Stimulated activated CD8-positive, alpha-beta memory T cell treated with anti-CD3 and anti-CD28 coated beads, Interleukin-2, amount 100 ng/mL, for 48 hours (primary cell): Measurements from ENCODE around the gene ARHGEF2.

Experiments
- DNase-seq, 2 donors: peaks; one replicate each; pipeline ENCODE4 v3.0.0-alpha.2; 2020; ENCODE audit warnings: low read depth in 2 of 2

Gene ARHGEF2

DNA sequence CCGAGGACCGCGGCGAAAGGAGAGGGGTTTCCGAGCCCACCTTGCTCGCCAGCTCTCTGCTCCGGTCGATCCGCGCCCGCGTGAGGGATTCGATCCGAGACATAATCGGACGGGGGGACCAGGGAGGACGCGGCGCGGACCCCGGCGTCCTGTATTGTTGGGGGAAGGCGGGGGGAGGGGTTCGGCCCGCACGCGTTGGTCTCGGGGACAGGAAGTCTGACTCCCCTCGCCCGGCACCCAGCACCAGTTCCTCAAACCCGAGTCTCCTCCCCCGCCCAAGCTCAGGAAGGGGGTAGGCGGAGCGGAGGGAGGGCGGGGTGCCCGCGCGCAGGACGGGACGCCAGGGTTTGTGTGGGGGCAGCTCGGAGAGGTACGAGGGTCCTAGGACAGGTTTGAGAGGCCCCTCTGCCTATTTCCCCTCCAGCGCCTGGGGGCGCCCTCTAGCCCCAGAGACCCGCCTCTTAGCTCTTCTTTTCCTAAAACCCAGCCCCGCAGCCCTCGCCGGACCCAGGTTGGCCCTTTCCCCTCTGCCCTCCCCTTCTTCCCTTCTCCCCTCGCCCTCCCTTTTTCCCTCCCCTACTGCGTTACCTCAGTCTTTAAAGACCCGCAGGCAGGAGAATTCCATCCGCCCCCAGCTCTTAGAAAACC lies at the start of gene ARHGEF2:
ARHGEF2 (minus strand) TSS at position 223 of the 648 bp plus-strand sequence; CDS start at position 103, 120 bp downstream.
- DNase-seq = peak; percentile 80 to 87

DNA sequence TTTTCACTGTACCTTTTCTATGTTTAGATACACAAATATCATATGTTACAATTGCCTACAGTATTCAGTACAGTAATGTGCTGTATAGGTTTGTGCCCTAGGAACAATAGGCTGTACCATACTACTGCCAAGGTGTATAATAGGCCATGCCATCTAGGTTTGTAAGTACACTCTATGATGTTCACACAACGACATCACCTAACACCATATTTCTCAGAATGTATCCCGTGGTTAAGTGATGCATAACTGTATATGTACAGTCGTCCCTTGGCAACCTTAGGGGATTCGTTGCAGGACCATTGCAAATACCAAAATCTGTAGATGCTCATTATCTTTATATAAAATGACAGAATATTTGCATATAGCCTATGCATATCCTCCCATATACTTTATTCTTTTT lies 48.2 kb upstream of the ARHGEF2 start:
- no peak for DNase-seq

DNA sequence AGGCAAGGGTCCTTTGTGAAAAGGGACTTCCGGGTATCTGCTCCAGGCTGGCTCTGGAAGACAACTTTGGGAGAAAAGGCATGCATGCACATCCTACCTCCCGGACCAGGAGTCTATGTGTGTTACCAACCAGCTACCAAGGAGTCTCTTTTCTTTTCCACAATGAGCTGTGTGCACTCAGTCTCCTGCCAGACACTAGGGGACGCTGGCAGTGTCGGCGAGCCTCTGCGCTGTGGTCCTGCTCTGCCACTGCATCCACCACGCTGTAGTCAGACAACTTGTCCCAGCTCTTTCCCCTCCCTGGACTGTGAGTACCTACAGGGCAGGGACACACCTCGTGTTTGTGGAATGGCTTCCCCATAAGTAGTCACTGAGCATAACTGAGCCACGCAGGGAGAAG lies 47.5 kb upstream of the ARHGEF2 start:
- peak; percentile 16 to 26 for DNase-seq

DNA sequence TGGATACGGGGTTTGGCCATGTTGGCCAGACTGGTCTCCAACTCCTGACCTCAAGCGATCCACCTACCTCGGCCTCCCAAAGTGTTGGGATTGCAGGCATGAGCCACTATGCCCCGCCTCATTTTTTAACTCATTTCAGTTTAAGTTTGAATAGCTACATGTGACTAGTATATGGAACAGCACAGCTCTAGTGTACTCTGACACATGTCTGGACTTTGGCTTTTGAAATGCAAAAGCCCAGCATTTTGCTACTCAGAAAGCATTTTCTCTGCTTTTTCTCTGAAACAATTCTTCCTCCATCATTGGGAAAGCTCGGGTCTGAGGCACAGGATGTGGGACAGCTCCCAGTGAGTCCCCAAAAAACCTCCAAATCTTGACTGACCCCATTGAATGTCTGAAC lies 46.5 kb upstream of the ARHGEF2 start:
- no peak for DNase-seq

DNA sequence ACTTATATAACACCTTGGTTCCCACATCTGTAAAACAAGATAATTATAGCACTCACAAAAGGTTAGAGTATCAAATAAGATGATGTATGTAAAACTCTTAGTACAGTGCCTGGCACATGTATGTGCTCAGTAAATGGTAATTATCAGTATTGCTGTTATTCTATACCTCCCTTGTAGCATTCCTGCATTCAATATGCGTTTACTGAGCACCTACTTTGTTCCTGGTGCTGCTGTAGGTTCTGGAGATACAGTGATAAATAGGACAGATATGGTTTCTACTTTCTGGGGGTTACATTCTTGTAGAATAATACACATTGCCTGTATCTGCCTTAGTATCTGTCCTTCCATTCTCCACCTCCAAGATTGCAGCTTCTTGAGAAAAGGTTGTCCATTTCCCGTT lies 43.6 kb upstream of the ARHGEF2 start:
- DNase-seq = no peak

DNA sequence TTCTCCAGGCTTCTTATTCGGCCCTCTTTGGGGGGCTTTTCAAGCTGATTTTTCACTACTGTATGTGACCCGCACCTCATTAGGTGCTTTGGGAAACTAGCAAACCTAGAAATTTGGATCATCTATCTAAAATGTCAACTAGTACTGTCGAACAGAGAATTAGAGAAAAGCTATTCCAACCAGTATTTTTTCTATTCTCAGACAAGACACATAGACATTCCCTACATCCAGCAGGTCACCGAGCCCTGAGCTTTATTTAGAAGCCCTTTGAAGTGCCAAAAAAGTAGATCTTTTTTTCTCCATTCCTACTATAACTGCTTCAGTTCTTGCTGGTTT lies 42.7 kb upstream of the ARHGEF2 start:
- DNase-seq = no peak

DNA sequence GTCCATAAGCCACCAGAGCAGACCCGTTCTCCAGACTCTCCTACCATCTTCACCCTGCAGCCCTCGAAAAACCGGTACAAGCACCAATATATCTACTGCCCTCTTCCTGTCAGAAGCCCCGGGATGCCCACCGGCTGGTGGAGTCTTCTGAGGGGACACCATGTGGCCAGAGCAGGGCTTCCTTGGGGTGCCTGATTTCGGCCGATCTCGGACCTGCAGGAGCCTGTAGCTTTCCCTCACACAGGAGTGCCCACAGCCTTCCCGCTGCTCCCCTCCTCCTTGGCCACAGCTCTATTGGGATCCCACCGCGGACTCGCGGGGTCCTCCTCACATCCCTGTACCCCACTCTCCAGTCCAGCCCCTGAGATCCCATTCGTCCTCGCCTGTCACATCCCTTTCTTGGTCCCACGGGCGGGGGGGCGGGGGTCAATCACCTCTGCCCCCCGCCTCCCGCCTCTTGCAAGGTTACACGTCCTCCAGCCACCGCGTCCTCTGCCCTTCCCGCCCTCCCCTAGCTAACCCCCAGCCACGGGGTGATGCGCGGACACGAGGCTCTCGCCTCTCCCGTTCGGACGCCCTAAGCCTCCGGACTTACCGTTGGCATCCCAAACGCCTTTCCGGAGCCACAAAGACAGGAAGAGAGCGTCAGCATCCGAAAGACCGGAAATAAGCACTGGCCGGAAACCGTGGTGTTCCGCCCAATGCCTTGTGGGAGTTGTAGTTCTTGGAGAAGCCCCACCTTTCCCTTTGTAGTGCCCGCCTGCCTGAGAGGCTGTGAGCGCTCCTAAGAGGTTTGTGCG lies 42.1 kb upstream of the ARHGEF2 start, which contains the start of gene SSR2:
SSR2 (minus strand) TSS at position 659 of the 800 bp plus-strand sequence. CDS start 784 bp downstream, outside the sequence.
- DNase-seq = peak; percentile 60 to 76

DNA sequence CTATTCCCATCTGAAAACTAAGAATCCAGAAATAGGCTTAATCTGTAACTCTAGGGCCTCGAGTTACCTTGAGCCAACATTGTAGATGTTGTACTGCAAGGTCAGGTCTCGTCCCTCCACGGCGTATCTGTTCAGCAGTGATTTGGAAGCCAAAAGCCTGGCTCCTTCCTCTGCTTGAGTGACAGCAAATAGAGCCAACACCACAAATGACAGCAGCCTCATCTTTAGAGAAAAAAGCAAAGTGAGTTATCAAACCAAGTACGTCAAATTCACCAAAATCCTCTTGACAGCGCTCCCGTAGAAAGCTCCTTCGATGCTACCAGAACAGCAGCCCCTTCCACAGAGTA lies 41.6 kb upstream of the ARHGEF2 start:
- DNase-seq = no peak

DNA sequence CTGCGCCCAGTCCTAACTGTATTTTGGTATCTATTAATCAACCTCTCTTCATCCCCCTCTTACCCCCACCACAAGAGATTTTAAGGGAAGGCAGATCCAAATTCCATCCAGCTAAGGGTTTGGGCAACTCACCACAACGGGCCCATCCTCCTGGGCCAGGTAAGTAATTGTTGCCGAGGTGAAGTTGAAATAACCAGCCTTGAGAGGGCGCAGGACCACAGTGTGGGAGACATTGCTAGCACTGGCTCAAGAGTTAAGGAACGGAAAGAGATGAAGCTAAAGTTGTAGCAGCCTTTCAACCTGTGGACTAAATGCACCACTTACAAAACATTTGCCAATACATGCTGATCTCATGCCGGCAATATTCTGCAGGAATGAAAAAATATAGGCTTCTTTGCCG lies 36.5 kb upstream of the ARHGEF2 start:
- no peak for DNase-seq

DNA sequence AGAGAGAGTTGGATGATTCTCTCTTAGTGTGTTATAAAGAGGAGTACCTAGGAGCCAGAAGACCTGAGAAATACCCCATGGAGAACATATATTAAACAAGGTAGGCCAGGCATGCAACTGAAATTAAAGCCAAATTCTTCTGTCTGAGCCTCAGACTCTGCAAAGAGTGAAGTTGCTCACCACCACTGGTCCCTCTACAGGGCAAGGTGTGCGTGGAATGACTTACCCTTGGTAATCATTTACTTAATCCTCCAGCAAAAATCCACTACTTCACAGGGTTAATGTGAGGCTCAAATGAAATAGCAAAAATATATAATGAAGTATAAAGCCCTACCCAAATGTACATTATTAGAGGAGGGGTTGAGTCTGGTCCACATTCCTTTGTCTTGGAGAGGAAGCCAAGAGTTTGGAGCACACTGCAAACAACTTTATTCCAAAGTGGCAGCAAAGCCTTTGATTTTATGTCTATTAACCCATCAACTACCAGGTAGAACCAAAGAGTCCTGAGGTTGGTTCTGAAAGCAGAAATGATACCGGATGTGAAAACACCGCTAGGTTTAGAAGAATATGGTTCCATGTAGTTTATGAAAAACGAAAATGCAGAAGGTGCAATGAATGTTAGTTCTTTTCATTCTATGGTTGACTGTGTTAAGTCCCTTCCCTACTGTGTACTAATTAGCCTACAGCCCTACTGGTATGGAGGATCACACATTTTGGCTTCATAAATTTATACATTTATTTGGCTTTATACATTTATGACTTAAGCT lies 33.9 kb upstream of the ARHGEF2 start:
- no peak for DNase-seq

DNA sequence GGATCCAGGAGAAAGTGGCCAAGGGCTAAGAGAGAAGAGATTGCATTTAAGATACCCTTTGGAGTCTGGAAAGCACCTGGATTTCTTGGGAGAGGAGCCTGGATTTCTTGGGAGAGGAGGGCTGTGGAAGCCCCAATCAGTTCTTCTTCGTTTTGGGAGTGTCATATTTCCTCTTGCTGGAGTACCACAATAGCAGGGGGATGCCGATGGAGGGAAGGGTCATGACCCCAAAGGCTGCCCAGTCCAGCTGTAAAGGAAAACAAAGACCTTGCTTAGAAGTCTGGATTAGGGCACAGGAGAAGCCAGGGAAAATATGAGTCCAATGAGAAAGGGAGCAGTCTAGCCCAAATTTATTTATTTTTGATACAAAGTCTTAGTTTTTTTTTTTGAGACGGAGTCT lies 31.1 kb upstream of the ARHGEF2 start:
- no peak for DNase-seq

DNA sequence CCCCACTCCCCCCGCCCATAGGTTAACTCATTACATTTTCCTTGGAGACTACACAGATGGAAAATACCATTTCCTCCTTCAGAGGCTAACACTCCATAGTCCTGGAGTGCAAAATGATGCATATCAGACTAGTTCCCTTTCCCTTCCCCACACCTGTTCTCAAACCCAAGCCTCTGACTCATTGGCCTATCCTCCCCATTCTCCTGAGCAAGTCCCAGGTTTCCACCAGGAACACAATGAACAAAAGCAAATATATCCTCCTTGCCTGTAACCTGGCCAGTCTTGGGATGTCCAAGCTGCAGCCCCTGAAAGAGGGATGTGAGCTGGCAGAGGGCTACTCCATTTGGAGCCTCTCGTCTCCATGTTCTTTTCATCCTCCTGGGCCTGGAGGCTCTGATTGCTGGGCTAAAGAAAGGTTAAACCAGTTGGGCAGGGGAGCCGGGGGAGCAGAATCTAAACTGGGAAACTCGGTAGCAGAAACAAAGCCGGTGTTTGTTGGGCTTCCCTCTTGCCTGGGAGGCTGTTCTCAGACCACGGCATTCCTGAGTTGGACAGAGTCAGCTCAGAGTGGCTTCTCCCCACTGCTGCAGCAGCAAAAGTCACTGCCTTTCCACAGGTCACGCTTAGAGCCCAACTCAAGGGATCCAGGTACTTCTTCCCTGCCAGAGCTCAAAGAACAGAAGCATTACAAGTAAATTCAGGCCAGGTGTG lies 28.5 kb upstream of the ARHGEF2 start:
- no peak for DNase-seq

DNA sequence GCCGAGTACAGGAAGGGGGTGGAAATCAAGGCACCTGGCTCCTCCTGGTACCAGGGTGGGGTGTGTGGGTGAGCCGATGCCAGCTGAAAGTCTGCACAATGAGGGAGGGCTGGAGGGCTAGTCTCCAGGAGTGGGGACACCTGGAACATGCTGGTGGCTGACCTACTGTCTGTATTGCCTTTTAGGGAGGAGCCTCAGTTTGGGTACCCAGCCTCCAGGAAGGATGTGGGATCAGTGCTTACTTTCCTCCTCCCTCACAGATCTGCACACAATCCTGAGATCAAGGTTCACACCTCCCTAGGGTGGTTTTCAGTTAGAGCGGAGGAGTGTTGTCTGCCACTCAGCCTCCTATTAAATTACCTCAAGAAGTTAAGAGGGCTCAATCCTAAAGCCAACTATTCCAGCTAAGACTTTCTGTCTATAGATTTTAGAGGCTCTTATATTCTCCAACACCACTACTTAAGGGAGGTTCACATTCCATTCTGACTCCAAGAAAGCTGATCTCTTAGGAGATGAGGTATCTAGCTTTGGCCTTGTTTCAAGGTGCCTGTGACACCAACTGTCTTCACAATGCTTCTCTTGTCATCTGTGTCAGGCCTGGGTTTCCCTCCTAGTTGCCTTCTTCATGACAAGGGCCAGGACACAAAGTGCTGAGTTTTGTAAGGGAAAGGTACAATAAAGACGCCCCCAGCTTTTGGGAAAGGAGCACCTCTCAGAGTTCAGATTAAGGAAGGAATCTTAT lies 26.7 kb upstream of the ARHGEF2 start:
- no peak for DNase-seq

DNA sequence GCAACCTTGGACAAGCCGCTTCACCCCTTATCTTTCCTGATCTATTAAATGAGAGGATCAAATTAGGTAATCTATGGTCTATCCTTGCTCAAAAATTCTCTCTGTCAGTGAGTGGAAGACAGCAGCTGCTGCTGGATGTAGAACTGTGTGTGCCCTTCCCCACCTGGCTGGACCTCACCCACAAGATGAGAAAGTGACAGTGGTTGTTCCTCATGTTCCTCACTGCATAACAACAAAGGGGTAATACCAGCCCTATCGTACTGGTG lies 25.5 kb upstream of the ARHGEF2 start:
- no peak for DNase-seq

DNA sequence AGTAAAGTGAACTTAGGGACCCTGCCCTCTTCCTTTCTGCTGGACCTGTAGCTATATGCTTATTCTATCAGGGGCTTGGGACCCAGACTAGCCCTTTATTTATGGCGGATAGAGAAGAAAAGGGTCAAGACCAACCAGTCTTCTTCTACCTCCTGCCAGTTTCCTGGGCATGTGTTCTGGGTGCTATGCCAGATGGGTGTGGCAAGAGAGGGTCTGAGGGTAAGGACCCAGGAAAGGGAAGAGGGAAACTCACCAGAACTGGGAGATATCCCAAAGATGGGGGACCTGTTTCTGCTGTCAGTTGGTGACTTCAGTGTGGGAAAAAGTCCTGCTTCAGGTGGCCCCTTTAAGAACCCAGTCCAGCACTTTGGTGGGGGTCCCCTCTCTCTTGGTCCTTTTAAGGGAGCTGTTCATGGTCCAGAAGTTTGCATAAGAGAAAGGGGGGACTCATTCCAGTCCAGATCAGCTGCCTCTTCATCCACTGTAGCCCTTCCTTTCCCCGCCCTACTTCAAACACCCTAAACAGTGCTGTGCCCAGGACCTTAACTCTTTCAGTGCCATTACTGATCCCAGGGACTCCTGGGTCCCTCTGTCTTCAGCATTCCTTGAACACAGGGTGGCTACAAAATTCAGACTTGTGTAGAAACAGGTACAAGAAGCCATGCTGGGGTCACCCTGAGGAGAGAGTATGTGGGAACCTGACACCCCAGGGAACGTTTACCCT lies 24.0 kb upstream of the ARHGEF2 start:
- DNase-seq = no peak

DNA sequence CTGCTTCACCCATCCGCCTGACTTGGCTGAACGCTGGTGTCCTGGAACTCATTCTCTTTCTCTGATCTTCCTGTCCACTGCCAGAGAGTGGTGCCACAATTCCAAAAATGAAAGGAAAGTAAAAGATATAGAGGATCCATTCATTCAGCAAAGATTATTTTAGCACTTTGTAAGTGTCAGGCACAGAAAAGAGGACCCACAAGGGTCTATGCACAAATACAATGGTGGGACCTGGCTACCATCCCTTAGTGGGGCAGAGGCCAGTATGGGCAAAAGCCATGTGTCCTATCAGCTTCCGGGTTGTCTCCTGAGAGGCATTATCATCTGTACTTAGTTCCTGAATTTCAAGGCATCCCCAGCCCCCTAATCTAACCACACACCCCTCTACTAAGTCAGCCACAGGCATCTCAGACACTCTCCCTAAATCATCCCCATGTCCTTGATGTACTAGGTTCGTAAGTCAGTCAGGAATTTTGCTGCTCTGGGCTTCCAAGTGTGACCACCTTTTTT lies 23.4 kb upstream of the ARHGEF2 start:
- no peak for DNase-seq

DNA sequence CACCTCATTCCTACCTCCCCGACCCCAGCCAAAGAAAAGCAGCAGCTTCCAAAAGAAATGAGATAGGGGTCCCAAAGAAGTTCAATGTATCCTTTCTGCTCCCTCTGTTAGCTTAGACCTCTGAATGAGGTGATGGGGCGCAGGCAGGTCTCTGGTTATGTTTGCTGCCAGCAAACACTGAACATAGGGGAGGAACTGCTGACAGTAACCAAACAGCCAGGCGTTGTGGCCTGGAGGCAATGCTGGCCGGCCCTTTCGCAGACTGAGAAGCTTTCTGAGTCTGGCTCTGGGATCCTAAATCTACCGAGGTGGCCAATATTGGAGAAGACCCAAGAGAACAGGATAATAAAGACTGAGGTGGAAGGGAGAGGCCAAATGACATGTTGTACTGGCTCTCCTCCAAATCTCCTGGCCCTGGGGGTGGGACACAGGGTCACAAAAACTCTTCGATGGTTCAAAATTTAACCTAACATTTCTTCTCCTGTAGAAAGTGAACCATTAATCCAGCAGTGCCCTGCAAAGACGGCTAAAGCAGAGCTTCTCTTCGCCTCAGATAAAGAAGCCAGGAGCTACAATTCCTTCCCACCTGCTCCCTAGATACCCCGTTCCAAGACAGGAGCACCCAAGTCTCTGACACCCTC lies 22.8 kb upstream of the ARHGEF2 start:
- DNase-seq = no peak

DNA sequence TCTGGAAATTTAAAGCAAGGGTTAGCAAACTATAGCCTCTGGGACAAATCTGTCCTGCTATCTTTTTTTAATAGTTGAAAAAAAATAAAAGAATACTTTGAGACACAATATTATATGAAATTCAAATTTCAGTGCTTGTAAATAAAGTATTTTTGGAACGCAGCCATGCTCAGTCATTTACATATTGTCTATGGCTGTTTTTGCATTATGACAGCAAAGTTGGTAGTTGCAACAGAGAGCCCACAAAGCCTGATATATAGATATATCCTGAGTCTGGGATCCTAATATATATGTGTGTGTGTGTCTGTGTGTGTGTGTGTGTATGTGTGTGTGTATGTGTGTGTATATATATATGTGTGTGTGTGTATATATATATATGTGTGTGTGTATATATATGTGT lies 21.6 kb upstream of the ARHGEF2 start:
- no peak for DNase-seq

DNA sequence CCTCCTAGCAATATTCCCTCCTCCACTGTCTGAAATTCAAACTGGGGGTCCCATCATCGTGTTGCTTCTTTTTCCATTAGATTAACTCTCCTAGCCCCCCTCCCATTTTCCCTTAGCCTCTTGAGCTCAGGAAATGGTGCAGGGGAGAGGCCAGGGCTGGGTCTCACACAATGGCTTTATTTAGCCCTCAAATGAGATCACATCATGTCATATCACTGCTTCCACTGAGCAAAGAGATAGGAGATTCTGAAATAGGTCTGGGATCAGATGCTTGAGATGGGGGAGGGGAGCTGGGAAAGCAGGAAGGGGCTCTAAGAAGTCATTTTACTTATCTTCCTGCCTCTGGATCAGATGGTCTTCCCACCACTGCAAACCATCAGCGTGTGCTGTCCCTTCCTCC lies 17.8 kb upstream of the ARHGEF2 start:
- DNase-seq = no peak

DNA sequence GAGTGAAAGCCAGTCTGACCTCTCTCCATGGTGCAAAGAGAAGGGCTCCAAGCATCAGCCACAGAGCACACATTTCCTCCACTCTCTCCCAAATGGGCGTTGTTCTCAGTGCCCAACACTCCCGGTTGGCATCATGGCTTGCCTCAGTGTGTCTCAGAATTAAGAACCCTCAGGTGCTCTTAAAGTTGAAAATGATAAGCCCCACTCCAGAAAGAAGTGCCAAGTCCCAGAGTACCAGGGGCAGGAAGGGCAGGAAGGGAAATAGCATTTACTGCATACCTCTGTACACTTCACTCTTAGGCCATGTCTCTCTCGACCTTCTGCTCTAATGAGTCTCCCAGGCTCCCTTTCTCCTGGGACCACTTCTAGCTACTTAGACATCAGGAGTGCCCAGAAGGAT lies 15.2 kb upstream of the ARHGEF2 start:
- DNase-seq = no peak
